OCI-LY1 (cell line): ENCODE results near the gene UBAC1.
"Not testable (repeated sequence)": the region's sequence is repeated elsewhere in the genome, so short reads cannot be mapped to it uniquely, and the experiment has no call there.

ENCODE experiments used
- CTCF ChIP-seq: fragments of 200-600 bp; sonication (generic), shearing (Covaris generic); IDR thresholded peaks from 2 replicates; pipeline ENCODE4 v1.5.1; 2017; ENCODE audit warnings: mild to moderate bottlenecking, antibody characterized with exemption, low read length, moderate library complexity, mixed read lengths
- EZH2 ChIP-seq: fragments of 200-600 bp; sonication (generic), shearing (Covaris generic); IDR thresholded peaks from 2 replicates; pipeline ENCODE4 v1.8.0; 2017; ENCODE audit warnings: borderline replicate concordance, mixed run types, mild to moderate bottlenecking, antibody characterized with exemption, low read length, moderate library complexity, mixed read lengths

DNA sequence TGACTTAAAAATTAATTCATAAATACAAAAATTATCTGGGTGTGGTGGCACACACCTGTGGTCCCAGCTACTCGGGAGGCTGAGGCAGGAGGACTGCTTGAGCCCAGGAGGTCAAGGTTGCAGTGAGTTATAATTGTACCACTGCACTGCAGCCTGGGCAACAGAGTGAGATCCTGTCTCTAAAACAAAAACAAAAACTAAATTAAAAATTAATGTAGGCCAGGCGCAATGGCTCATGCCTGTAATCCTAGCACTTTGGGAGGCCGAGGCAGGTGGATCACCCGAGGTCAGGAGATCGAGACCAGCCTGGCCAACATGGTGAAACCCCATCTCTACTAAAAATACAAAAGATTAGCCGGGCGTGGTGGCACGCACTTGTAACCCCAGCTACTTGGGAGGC, 9.9 kb downstream of the UBAC1 start:
- not testable (repeated sequence) for TF ChIP-seq CTCF, EZH2
